GM18909 (cell line): ENCODE measurements around the gene SIGLEC9.

Experiments
- ATAC-seq: cut with Tn5 transposase; IDR thresholded peaks from one replicate; pipeline ENCODE4 v1.9.1; 2021; ENCODE audit warnings: mild to moderate bottlenecking; ENCODE audit not compliant: unreplicated experiment, poor library complexity

The SIGLEC9 gene

DNA sequence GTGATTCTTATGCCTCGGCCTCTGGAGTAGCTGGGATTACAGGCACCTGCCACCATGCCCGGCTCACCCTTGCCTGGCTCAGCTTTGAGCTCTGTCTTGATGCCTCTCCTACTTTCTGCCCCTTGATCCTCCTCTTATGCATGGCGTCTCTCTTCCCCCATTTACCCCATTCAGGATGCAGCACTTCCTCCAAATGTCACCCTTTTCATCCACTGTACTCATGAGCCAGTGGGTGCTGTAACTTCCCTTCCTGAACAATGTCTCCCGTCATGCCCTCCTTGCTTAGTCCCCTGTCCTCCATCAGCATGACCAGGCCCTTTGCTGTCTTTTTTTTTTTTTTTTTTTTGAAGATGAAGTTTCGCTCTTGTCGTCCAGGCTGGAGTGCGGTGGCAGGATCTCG lies 3.4 kb upstream of the SIGLEC9 start:
- no peak for ATAC-seq

DNA sequence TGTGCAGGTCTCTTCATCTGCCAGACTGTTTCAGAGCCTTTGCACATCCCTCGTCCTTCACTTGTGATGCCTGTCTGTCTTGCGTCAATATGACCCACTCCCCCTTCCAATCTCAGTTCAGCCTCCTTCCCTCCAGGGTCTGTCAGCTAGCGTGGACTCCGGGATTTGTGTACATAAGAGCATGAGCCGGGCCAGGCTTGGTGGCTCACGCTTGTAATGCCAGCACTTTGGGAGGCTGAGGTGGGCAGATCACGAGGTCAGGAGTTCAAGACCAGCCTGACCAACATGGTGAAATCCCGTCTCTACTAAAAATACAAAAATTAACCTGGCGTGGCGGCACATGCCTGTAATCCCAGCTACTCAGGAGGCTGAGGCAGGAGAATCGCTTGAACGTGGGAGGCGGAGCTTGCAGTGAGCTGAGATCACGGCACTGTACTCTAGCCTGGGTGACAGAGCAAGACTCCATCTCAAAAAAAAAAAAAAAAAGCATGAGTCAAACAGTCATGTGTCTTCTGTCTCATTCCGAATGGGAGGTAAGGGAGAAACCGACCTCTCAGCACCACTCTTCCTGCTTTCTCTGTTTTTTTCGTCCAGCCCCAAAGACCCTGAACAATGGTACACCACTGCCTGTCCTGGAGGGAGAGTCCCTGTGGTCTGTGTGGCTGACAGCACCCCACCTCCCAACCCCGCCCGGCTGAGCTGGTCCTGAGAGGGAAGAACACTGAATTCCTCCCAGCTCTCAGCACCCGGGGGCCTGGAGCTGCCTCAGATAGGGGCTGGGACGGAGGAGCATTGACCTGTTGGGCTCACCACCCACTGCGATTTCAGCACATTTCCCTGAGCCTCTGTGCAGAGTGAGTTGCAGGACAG lies 2.4 kb upstream of the SIGLEC9 start:
- ATAC-seq: no peak

DNA sequence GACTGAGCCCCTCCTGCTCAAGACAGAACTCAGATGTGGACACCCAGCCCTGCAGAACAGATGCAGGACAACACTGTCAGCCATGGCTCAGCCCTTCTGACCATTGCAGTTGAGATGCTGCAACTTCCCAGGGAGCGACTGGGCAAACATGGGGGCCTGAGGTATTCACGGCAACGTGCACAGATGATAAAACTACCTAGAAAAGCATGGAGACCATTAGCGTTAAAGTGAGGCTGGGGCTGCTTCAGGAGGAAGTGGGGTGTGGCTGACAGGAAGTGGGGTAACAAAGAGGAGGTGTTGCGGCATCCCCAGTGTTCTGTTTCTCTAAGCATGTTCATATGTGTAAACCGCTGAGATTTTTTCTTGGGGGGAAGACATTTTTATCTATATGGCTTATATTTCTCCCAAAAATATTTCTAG lies 1.3 kb upstream of the SIGLEC9 start:
- ATAC-seq: no peak

DNA sequence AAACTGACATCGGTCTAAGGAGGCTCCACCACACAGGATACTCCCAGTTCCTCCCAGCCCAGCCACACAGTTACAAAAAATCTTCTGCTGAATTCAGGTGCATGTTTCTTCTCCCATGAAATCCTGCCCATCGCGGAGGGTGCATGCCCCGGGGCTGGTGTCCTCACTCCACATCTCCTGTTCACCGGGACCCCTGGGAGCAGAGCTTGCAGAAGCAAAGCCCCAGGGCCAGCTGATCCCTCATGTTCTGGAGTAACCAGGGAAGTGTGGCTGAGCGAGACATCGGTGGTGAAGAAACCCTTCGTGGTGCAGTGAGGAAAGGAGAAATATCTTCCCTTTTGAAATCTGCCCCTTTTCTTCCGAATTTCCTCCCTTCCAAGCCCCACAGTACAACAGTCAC lies 904 bp upstream of the SIGLEC9 start:
- no peak for ATAC-seq

DNA sequence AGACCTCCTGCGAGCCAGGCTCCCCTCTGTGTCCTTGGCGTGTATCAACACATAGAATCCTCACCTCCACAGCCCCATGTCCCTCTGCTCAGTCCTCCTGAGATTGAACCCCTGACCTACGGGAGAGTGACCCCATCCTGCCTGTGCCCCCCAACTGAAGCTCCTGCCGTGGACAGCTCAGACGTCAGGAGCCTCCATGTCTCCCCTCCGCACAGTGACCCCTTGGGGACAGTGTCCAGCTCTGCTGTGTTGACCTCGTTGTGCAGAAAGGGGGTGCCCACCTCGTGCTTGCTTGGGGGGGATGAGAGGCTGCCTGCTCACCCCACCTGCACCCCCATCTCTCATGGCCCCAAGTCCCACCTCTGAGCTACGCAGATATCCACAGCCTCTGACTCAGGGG lies 490 bp upstream of the SIGLEC9 start:
- no peak for ATAC-seq

DNA sequence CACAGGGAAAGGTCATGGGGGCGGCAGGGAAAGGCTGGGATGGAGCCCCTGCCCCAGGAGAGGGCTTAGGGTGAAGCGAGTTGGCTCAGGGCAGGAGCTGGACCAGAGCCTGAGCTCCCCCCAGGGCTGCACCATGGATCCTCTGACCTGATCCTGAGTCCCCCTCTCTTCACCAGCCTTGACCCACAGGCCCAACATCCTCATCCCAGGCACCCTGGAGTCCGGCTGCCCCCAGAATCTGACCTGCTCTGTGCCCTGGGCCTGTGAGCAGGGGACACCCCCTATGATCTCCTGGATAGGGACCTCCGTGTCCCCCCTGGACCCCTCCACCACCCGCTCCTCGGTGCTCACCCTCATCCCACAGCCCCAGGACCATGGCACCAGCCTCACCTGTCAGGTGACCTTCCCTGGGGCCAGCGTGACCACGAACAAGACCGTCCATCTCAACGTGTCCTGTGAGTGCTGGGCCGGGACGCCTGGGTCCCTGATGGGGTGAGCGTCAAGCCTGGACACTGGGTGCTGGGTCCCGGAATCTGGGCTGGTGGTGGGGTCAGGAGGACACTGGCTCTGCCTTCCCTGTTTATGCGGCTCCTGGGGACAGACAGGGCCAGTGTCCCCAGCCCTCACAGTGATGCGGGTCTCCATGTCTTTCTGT lies 842 bp downstream of the SIGLEC9 start:
- no peak for ATAC-seq

DNA sequence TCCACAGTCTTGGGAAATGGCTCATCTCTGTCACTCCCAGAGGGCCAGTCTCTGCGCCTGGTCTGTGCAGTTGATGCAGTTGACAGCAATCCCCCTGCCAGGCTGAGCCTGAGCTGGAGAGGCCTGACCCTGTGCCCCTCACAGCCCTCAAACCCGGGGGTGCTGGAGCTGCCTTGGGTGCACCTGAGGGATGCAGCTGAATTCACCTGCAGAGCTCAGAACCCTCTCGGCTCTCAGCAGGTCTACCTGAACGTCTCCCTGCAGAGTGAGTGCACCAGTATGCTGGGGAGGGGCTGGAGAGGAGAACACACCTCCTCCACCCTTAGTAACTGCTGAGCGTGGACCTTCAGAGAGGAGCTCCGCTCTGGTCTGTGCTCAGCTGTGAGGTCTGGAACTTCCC lies 2.3 kb downstream of the SIGLEC9 start:
- ATAC-seq: no peak

DNA sequence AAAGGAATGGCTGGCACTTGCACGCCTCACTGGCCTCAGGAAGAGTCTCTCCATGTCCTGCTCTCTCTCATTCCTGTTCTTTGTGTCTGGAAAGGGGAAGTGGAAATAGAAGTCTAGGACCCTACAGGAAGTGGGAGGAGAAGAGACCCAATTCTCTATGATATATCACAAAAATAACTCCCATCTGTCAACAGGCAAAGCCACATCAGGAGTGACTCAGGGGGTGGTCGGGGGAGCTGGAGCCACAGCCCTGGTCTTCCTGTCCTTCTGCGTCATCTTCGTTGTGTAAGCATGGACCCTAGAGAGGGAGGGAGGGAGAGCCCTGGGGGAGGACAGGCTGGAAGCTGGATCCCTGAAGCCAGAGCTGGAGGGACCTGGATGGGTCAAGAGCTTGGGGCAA lies 3.0 kb downstream of the SIGLEC9 start:
- ATAC-seq: no peak

DNA sequence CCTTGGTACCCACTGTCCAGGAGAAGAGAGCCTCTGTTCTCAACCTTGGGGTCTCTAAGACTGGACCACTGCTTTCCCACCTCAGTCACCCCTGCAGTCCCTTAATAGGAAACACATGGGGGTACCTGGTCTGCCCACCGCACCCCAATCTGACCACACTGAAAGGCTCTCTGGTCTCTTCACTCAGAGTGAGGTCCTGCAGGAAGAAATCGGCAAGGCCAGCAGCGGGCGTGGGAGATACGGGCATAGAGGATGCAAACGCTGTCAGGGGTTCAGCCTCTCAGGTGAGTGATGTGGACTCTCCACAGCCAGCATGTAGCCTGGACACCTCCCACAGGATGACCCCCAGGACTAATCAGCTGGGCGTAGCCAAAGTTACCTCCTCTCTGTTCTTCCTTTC lies 3.5 kb downstream of the SIGLEC9 start:
- ATAC-seq: no peak

DNA sequence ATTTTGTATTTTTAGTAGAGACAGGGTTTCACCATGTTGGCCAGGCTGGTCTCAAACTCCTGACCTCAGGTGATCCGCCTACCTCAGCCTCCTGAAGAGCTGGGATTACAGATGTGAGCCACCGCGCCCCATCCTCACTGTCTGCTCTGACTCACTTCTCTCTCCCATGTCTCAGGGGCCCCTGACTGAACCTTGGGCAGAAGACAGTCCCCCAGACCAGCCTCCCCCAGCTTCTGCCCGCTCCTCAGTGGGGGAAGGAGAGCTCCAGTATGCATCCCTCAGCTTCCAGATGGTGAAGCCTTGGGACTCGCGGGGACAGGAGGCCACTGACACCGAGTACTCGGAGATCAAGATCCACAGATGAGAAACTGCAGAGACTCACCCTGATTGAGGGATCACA lies 5.0 kb downstream of the SIGLEC9 start:
- no peak for ATAC-seq

DNA sequence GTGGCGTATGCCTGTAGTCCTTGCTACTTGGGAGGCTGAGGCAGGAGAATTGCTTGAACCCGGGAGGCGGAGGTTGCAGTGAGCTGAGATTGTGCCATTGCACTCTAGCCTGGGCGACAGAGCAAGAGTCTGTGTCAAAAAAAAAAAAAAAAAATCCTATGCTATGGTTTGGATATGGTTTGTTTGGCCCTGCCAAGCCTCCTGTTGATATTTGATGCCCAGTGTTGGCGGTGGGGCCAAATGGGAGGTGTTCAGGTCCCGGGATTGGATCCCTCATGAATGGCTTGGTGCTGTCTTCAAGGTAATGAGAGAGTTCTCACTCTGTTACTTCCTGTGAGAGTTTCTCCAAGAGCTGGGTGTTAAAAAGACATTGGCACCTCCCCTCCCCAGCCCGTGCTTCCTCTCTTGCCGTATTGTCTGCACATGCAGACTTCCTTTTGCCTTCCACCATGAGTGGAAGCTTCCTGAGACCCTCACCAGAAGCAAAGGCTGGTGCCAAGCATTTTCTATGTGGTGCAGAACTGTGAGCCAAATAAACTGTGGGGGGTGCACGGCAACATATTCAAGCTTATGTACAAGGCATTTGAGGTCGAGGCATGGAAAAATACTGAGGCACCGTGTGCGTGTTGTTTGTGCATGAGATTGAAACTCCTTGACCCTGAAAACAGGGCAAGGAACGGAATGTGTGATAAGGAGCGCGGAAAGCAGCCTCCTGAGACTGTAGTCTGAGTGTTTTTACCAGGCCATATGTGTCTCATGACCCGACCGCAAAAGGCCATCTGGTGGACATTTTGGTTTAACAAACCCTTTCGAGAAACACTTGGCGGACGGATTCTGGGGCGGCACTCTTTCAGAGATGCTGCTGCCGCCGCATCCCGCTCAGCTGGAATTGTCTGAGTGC lies 7.3 kb downstream of the SIGLEC9 start:
- no peak for ATAC-seq

DNA sequence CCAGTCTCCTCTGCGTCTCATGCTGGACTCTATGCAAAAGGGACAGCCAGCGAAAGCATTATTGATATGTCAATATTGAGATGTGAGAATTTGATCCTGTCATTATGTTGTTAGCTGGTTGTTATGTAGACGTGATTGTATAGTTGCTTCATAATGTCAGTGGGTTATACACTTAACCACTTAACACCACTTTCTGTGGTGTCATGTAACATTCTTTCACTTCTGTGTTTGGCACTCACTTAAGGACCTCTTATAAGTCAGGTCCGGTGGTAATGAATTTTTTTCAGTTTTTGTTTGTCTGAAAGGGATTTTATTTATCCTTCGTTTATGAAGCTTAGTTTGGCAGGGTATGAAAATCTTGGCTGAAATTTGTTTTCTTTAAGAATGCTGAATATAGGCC lies 10.3 kb downstream of the SIGLEC9 start:
- no peak for ATAC-seq

DNA sequence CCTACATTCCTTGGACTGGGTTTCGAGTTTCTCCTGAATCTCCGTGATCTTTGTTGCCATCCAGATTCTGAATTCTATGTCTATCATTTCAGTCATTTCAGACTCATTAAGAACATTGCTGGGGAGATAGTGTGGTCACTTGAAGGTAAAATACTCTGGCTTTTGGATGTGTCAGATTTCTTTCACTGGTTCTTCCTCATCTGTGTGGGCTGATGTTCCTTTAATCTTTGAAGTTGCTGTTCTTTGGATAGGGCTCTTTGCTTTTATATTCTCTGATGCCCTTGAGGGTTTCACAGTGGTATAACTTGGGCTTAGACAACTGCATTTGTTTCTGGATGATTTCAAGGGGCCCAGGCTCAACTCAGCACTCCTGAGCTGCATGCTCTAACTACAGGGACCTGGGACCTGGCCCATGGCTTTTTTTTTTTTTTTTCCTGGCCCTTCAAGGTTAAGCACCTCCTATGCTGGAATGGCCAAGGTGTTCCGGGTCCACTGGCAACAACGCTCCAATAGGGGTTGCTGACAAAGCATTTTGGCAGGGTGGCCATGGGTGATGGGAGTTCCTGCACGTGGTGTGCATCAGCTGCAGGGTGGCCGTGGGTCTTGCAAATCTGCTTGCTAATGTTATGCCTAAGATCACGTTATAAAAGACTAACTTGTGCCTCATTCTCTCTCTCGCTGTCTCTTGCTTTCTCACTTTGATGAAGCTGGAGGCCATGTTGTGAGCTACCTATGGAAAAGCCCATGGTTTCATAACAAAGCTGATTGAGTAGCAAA lies 11.5 kb downstream of the SIGLEC9 start:
- no peak for ATAC-seq

DNA sequence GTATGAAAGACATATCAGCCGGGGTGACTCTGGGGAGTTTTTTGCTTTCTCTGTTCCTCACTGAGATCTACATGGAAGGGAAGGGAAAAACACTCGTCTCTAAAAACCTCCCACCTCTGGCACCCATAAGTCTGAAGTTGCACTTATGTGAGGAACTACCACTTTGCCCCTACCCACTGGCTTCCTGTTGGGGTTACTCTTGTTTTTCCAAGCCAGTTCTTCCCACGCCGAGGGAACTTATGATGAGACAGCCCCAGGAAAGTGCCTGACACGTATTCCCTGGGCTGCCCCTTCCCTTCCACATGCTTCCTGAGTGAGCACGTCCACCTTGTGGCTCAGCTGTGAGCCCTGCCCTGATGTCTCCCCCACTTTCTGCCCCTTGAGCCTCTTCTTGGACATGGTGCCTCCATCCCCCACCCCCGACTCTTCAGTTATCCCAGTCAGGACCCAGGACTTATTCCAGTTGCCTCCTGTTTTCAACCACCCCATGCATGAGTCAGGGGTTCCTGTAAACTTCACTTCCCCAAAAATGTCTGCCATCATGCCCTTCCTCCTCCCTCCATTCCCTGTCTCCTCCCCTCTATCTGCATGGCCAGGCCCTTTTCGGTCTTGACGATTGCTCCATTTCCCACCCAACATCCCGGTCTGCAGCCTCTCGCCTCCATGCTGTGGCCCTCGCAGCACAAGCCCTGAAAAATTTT lies 12.3 kb downstream of the SIGLEC9 start:
- ATAC-seq: no peak

DNA sequence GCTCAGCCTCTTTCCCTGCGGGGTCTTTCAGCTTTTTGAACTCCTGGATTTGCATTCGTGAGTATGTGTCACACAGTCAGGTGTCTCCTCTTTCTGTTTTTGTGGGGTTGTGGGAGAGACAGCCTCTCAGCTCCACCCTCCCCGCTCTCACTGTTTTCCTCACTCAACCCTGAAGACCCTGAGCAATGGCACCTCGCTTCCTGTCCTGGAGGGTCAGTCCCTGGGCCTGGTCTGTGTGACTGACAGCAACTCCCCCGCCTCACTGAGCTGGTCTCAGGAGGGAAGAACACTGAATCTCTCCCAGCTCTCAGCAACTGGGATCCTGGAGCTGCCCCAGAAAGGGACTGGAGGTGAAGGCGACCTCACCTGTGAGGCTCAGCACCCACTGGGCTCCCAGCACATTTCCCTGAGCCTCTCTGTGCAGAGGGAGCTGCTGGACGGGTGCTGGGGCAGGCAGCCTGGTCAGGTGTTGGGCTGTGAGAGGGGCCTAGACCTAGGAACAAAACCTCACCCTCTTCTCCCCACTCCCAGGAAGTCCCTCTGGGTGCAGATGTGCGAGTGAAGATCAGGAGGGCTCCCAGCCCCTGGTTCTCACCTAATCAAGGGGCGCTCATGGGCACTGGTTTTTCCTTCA lies 13.2 kb downstream of the SIGLEC9 start:
- ATAC-seq: no peak

DNA sequence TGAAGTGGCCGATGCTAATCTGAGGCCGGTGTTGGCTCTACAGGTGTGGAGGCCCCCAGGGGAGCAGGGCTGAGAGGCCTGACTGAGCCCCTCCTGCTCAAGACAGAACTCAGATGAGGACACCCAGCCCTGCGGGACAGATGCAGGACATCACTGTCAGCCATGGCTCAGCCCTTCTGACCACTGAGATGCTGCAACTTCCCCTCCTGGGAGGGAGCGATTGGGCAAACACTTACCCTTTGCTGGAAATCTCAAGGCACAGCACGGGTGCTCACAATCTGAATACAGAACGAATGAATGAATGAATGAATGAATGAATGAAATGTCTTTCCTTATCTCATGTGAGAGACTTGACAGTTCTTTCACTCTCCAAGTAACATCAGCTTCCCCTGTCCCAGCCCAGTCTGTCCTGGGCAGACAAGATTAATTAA lies 13.9 kb downstream of the SIGLEC9 start:
- ATAC-seq: no peak

DNA sequence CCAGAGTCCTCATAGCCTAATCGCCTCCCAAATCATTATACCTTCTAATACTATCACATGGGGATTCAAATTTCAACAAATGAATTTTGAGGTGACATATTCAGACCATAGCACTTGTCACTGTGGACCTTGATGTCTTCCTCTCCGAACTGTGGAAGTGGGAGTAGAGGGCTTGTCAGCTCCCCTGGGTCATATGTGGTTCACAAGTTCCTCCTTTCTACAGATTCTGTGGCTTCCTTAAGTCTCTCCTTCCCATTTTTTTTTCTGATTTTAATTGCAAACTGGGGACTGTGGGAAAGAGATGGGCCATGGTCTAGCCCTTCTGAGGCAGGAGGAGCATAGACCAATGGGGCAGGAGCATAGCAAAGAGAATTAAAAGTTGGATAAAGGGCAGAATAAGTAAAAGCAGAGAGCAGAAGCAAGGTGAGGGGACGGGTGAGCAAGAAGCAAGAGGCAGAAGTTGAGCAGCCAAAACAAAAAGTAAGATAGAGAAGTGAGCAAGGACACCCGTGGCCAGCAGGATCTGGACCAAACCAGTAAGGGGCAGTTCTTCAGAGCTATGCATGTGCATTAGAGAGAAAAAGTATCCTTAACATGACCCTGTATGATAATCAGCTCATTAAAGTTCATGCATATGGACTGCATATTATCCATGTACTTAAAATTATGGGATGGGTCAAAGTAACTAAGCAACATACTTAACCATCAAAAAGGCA lies 14.8 kb downstream of the SIGLEC9 start:
- no peak for ATAC-seq

DNA sequence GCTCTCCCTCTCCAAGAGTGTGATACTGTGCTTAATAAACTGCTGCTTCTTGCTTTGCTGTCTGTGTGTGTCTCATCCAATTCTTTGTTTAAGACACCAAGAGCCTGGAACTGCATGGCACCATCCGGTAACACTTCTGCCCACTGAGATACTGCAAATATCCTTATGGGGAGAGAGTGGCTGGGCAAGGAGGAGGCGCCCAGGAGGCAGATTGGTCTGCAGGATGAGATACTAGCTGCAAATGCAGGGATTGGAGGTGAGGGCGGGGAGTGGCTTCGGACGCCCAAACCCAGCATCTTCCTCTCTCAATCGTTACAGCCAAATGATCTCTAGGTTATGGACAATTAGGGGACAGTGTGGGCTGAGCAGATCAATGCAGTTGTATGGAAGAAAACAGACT lies 15.7 kb downstream of the SIGLEC9 start:
- ATAC-seq: no peak
